ENCODE measurements around the gene EHMT2. TPM values are rescaled to one million over a fixed set of nuclear protein-coding genes. Genes with fewer than 3 reads are reported as not detected.
A peak's percentile ranks its signal among the peaks of the same experiment; 100 is the strongest.

EHMT2 gene
- total and polyA plus RNA-seq, 2 of the 13 experiments (the other 11 are each of a cell fraction or from before 2014, with no cell fraction given): 55.2 to 69.2 TPM

- peak; percentile 55; the same call in 1 of the 2 replicates for TF ChIP-seq AHDC1 (CRISPR knock-in tag; IDR thresholded peaks at IDR 0.05; ENCODE audit: borderline replicate concordance)
- no peak for TF ChIP-seq PCBP1 (IDR thresholded peaks at IDR 0.05; ENCODE audit: borderline replicate concordance, low read depth, low read length)
- peak; percentile 38; the same call in 1 of the 2 replicates for TF ChIP-seq ZBED4 (CRISPR knock-in tag; IDR thresholded peaks at IDR 0.05; ENCODE audit: borderline replicate concordance)
- peak; percentile 70; the same call in 1 of the 2 replicates for TF ChIP-seq ONECUT2 (CRISPR knock-in tag; IDR thresholded peaks at IDR 0.05)
- no peak for TF ChIP-seq SP140L (CRISPR knock-in tag; IDR thresholded peaks at IDR 0.05; ENCODE audit: borderline replicate concordance)
- peak; percentile 64; the same call in 1 of the 2 replicates for TF ChIP-seq TFDP1 (CRISPR knock-in tag; IDR thresholded peaks at IDR 0.05; ENCODE audit: borderline replicate concordance)
- TF ChIP-seq IKZF4 (CRISPR knock-in tag; IDR thresholded peaks at IDR 0.05; ENCODE audit: borderline replicate concordance, low read depth, not compliant biosample characterization): no peak
- TF ChIP-seq DNMT3B (CRISPR knock-in tag; conservative IDR thresholded peaks at IDR 0.05): no peak
- no peak for TF ChIP-seq MZF1 (CRISPR knock-in tag; IDR thresholded peaks at IDR 0.05; ENCODE audit: borderline replicate concordance)
- no peak for TF ChIP-seq RFX3 (CRISPR knock-in tag; IDR thresholded peaks at IDR 0.05)
- no peak for TF ChIP-seq MXD1 (CRISPR knock-in tag; IDR thresholded peaks at IDR 0.05)
- no peak for TF ChIP-seq ZBTB46 (CRISPR knock-in tag; IDR thresholded peaks at IDR 0.05; ENCODE audit: borderline replicate concordance)
- TF ChIP-seq ELF3 (CRISPR knock-in tag; IDR thresholded peaks at IDR 0.05): peak; percentile 74; the same call in 1 of the 2 replicates
- no peak for TF ChIP-seq ZNF724P (CRISPR knock-in tag; IDR thresholded peaks at IDR 0.05; ENCODE audit: borderline replicate concordance)
Measured at GRCh38 chr6:31865205-31866118, 32.0 kb downstream of the EHMT2 start (continued).

Measured in HepG2 (cell line).